Activated CD4-positive, alpha-beta T cell treated with anti-CD3 and anti-CD28 coated beads, Interleukin-2, amount 50 U/mL, for 48 hours (primary cell): ENCODE measurements around the gene CSRP3.
"Not testable (repeated sequence)": the region's sequence is repeated elsewhere in the genome, so short reads cannot be mapped to it uniquely, and the experiment has no call there.

Experiments
- DNase-seq, 2 experiments: peaks; one replicate each; pipeline ENCODE4 v3.0.0-alpha.2; 2020

The CSRP3 gene

DNA sequence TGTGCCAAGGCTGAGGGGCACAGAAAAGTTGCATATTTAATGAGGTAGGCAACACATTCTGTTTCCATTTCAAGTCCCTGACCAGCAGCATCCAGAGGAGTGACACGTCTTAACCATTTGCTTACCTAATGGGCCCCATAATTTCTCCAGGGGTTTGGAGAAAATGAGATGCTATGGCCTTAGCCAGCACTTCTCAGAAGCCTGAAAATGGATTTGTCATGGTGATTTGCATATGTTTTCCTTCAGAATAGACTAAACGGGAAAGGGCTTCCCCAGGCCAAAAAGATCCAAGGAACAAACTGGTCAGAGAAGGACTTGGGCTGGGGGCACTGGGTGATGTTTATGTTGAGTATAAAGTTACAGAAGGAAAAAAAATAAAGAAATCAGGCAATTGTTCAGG is 16.7 kb downstream of the CSRP3 start:
- DNase-seq: no peak

DNA sequence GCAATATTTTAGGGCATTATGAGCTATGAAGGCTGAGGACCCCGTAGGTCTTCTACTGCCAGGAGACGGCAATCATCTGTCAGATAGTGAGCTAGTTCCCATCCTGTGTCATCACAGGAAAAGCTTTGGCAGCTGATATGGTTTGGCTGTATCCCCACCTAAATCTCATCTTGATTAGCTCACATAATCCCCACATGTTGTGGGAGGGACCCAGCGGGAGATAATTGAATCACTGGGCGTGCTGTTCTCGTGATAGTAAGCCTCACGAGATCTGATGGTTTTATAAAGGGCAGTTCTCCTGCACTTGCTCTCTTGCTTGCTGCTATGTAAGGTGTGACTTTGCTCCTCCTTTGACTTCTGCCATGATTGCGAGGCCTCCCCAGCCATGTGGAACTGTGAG is 18.1 kb downstream of the CSRP3 start:
- no peak for DNase-seq

DNA sequence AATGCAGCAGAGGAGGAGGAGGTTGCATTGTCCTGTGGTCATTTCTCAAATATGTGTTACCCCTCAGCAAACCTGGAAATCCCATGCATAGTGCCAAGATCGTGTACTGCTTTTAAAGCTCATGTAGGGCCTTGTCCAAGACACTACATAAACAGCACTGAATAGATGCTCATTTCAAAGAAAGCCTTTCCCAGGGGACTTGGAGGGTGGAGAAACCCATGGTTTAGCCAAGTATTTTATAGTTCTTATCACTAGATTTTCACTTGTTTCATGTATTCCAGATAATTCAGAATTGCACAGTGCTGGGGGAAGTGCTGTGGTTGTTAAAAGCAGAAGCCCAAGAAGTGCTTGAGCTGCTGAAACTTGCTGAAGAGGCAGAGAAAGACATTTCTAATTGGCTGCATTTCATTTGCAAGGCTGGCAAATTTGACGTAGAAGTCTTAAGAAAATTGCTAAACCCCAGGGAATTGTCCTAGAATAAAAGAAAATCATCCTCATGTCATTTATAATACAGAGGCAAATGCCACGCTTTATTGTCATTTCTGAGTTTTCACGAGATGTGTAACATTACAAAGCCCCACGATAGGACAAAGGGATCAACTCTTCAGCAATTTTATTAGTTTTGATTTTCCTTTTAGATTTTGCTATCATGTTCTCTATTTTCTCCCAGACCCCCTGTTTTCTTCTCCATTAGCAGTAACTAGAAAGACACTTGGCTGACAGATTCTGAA is 20.1 kb downstream of the CSRP3 start:
- DNase-seq: no peak

DNA sequence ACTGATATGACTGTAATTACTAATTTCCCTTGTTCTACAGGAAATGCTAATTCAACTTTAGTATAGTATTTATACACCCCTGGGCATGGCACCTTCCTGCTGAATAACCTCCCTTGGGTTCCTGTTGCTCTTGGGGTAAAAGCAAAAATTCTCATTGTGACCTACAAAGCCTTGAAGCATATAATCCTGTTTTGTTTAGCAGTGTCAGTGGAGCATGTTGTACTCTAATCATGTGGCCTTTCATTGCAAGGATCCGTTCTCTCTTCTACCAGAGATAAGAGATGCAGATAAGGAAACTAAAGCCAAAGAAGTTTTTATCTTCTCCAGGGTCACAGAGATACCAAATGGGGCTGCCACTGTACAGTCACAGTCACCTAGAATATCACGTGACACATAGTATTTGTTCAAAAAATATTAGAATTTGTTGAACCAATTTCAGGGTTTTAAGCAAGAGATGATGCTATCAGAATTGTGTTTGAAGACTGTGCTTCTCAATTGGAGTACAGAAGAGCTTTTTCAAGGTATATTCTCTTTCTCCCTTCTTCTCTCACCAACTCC is 25.1 kb downstream of the CSRP3 start:
- DNase-seq: no peak

DNA sequence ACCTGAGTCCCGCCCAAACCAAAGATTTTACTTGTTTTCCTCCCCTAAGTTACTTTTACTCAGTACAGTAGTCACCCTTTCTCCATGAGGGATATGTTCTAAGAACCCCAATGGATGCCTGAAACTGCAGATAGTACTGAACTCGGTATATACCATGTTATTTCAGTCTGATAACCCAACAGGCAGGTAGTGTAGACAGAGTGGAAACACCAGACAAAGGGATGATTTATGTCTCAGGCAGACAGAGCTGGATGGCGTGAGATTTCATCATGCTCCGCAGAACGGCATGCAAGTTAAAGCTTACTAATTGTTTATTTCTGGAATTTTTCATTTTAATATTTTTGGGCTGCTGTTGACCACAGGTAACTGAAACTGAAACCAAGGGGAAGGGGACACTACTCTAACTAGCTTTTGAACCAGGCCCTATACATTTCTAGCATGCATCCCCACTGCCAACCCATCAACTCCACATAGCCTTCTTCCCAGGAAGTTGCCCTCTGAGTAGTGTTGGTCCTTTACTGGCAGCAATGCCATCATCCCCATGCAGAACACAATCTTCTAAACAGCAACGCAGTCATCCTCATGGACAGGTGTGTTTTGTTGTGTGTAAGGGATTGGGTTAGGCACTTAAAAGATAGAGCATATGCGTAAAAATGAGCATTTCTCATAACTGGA is 27.7 kb downstream of the CSRP3 start:
- no peak for DNase-seq

DNA sequence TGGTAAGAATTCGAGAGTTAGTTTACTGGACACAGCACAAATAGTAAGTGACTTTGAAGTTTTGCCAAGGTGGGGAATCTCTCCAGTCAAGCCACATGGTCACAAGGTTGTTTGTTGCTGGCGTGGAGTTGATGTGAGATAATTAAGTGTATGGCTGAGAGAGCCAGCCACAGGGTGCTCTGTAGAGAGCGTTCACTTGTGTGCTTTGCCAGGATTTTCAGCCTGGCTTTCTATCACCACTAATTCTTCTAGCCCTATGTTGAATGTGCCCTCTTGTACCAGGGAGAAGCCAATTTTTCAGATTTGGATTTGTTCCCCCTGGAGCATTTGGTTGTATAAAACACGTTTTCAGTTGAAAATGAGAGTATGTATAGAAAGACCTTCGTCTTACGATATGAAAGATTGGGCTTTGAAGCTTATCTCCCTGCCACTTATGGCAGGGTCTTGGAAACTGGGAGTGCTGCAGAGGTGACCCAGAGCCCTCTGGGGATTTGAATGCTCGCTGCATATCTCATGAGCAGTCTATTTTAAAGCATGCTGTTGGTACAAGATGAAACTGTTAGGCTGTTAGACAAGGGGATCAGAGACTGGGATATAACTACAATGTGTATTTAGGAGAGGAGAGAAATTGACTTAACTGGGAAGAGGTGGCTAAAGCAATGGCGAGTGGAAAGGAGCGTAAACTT is 28.6 kb downstream of the CSRP3 start:
- DNase-seq: no peak

DNA sequence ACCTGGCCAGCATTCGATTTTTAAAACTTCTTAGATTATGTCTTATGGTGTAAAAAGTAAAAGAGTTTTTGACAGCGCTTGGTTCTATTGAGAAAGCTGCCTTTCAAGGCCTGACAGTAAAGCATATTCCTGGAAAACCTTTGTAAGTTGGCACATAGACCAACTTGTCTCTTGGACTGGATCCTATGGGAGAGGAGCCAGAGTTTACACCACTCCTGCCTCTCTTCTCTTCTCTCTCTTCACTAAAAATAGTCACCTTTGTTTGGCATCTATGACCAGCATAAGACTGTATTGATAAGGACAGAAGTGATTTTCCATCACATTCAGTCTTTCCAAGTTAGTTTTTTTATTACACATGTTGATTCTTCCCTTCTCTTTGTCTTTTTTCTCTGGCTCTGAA is 33.7 kb downstream of the CSRP3 start:
- no peak for DNase-seq

DNA sequence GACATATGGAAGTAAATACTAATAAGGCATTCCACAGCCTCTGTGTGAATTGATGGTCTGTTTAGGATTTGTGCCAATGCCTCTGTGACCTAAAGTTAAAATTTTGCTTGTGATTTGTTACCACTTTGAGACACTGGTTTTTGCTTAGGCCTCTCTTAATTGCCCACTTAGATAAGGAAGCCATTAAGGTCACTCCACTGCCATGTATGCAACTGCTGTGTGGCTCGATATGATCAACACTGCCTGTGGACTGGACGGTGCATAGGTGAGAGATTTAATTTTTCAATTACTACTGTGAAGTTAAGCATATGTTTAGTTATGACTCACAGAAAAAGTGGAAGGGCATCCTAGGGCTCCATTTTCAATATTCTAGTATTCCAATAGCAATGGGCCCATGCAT is 36.9 kb downstream of the CSRP3 start:
- DNase-seq: no peak

DNA sequence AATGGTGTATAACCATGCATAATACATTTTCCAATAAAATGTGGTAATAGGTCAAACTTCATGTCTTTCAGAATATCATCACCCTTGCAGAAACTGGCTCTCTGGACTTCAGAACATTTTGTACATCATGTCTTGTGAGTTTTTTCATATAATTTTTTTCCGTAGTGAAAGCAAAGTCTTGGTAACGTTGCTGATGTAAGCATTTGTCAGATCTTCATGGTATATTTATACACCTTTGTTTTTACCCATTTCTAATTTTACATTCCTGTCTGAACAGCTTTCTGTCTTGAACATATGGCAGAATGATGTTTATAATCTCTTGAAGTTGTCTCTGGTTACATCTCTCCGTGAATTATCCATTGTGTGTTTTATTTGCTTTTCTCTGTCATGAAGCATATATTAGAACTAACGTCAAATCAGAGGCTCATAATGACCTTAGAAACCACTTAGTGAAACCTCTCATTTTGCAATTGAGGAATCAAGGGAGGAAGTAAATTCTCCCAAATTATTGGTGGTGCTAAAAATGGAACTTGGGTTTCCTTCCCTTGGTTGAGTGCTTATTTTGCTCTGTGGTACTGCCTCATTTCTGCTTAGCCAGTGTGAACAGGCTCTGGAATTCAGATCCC is 37.4 kb downstream of the CSRP3 start:
- no peak for DNase-seq

DNA sequence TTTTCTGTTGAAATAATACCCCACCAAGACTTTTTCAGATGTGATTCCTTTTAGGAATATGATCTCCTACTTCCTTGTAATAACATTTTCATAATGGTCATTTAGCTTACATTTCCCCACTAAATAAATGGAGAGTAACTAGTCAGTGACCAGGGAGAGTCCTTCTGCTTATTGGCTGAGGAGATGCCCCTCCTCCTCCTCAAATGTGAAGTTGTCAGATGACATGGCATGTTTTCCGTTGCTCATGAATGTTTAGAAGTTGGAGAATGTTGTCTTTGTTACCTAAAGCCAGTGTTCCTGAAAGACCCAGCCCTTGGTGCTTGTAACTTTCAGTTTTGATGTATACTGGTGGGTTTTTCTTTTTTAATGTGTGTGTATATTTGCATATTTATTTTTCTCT is 38.2 kb downstream of the CSRP3 start:
- DNase-seq: no peak

DNA sequence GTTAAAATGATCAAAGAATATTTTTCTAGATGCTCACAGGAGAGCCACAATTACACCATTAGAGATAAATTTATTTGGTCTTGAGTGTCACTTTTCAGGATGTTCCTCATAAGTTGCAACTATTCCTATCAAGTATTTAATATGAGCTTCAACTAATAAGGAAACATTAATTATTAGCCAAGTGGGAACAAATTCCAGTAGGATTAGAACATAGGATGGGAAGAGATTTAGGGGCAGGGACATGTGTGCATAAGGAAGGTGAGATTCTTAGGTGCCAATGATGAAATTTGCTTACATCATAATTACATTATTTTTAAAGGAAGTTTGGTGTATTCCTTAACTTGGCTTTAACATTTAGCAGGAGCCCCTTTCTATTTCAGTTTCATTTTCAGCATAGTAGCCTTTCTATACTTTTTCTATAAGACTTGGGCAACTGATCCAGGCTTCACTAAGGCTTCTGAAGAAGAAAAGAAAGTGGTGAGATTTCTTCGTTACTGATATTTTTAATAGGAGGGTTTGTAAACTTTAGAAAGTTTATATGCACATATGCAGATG is 38.8 kb downstream of the CSRP3 start:
- DNase-seq: no peak

DNA sequence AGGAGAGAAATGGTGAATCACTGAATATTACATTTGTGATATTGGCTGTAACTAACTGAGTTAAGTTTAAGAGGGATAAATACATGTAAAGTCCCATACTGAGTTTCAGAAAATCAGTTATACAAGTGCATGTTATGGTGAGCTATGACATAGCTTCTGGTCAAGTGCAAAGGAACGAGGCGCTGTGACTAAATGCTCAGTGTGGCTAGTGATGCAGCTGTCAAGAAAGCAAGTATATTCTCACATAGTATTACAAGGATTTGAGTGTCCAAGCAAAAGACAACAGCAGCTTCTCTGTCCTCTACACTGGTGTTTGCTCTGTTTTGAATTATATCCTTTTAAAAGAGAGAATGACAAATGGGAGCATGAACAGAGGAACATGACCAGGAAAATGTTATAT is 40.1 kb downstream of the CSRP3 start:
- no peak for DNase-seq

DNA sequence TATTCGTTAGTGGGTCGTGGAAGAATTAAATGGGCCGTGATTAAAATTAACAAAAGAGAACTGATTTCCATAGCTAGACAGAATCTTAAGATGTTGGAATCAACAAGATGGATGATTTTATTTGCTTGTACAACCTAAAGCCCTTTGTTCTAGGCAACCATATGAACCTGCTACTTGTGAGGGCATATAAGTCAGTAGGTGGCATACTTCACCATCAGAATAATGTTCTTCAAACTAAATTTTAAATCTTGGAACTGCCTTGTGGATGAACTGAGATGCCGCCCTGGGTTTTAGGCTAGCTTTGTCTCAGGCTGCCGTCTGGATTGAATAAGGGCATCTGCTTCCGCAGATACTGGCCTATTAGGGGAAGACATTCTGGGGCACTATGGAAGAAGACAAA is 40.9 kb downstream of the CSRP3 start:
- DNase-seq: no peak

DNA sequence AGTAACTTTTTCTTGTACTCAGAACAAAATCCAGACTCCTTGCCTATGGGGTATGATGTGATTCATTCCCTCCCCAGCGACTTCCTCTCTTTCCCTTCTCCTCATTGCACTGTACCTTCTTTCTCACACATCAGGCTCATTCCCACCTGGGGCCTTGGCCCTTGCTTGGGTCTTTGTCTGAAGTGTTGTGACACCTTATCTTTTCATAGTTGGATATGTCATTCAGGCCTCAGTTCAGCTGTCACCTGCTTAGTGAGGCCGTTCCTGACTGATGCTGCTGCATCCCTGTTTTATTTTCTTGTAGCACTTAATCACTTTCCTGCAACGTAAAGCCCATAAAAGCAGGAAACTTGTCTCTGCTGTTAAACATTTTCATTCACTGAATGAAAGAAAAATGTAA is 44.9 kb downstream of the CSRP3 start:
- DNase-seq: no peak

DNA sequence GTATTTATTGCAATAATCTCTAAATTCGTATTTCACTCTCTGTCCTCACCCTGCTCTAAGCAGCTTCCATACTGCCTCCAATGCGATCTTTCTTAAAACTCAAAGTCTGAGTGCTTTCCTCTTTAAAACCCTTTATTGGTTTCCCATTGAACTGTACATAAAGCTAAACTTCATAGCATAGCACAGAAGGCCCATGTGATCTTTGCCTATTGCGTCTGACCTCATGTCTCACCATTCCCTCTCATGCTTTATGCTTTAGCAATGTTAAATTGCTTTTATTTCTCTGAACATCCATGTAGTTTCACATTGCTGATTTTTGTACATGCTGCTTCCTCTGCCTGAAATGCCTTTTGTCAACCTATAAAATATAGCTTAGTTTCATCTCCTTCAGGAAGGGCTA is 56.5 kb downstream of the CSRP3 start:
- DNase-seq: no peak

DNA sequence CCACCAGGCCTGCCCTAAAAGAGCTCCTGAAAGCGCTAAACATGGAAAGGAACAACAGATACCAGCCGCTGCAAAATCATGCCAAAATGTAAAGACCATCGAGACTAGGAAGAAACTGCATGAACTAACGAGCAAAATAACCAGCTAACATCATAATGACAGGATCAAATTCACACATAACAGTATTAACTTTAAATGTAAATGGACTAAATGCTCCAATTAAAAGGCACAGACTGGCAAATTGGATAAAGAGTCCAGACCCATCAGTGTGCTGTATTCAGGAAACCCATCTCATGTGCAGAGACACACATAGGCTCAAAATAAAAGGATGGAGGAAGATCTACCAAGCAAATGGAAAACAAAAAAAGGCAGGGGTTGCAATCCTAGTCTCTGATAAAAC is 64.9 kb downstream of the CSRP3 start:
- not testable (repeated sequence) for DNase-seq

DNA sequence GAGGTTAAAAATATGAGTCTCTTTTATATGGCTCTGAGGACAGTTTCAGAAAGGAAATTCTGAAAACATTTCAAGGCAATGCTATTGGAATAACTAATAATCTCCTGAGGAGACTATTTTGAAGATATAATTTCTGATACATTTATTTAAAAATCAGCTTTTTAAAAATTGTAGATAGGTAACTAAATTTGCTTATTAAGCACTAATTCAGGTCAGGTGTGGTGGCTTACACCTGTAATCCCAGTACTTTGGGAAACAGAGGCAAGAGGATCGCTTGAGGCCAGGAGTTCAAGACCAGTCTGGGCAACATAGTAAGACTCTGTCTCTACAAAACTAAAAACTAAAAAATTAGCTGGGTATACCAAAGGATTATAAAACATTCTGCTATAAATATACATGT is 67.8 kb downstream of the CSRP3 start:
- no peak for DNase-seq
